NCI-H524 (cell line): ENCODE measurements around the gene AGO4.

Experiments used
- DNase-seq, 2 experiments: peaks; one replicate each; lab custom pipeline; 2025; lab: John Stamatoyannopoulos, UW

The AGO4 gene

DNA sequence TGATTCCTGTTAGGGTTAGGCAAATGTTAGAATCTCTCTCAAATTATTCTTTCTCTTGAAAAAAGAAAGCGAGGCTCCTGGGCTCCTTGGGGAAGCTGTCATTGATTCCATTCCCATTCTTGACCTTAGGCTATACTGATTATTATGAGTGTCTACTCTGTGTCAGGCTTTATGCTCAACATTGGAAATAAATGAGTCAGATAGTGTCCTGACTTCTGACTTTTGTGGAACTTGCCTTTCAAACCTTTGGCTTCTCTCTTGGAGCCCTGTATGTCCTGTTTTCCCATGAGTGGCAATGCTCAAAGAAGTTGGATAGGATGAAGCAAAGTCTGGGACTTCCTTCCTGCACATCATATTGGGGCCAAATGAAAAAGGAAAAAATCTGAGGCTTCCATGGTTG is 86.8 kb downstream of the AGO4 start:
- DNase-seq = no peak

GRCh38 chr1:35899941-35900340 is 92.1 kb downstream of the AGO4 start:
- DNase-seq = no peak

DNA sequence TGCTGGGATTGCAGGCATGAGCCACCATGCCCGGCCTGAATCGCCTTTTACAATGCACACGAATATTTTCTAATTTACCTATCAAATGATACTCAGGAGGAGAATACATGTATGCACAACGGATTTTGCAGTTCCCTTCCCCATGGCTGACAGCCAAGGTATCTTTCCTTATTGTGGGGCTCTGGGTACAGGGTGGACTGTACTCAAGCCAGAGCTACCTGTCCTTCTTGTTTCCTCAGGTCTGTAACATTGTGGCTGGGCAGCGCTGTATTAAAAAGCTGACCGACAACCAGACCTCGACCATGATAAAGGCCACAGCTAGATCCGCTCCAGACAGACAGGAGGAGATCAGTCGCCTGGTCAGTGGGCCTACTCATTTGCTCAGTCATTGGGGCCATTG is 93.4 kb downstream of the AGO4 start:
- no peak for DNase-seq

- DNase-seq = no peak
These were observed 94.9 kb downstream of the AGO4 start for GRCh38 chr1:35902671-35903070.
